Right forelimb (tissue), 1 donor: ENCODE data around the gene DCAF4.
"Not testable (repeated sequence)": the region's sequence is repeated elsewhere in the genome, so short reads cannot be mapped to it uniquely, and the experiment has no call there.

Source experiments
- DNase-seq: peaks from one replicate; pipeline ENCODE4 v3.0.0-alpha.2; 2018

The DCAF4 gene

GRCh38 chr14:72974661-72975060 lies 48.4 kb downstream of the DCAF4 start:
- DNase-seq = no peak

- no peak for DNase-seq
Measured at GRCh38 chr14:72975770-72976169, 49.5 kb downstream of the DCAF4 start.

GRCh38 chr14:72978856-72979255 lies 52.6 kb downstream of the DCAF4 start:
- DNase-seq = no peak

- no peak for DNase-seq
Measured at GRCh38 chr14:72980863-72981262, 54.6 kb downstream of the DCAF4 start.

- no peak for DNase-seq
Measured at GRCh38 chr14:72982146-72982708, 56.0 kb downstream of the DCAF4 start.

GRCh38 chr14:72986214-72986613 lies 60.0 kb downstream of the DCAF4 start:
- no peak for DNase-seq

GRCh38 chr14:72986857-72987256 lies 60.6 kb downstream of the DCAF4 start:
- no peak for DNase-seq

- DNase-seq = no peak
Measured at GRCh38 chr14:72990171-72990570, 63.9 kb downstream of the DCAF4 start.

- no peak for DNase-seq
Measured at GRCh38 chr14:72996916-72997315, 70.7 kb downstream of the DCAF4 start.

GRCh38 chr14:72998252-72998903 lies 72.1 kb downstream of the DCAF4 start:
- DNase-seq = no peak

- DNase-seq = no peak
Measured at GRCh38 chr14:72999316-72999715, 73.1 kb downstream of the DCAF4 start.

- DNase-seq = no peak
Measured at GRCh38 chr14:73000073-73000472, 73.8 kb downstream of the DCAF4 start.

- DNase-seq = no peak
Measured at GRCh38 chr14:73003681-73004080, 77.4 kb downstream of the DCAF4 start.

GRCh38 chr14:73004641-73005040 lies 78.4 kb downstream of the DCAF4 start:
- DNase-seq = not testable (repeated sequence)

GRCh38 chr14:73007835-73008234 lies 81.6 kb downstream of the DCAF4 start:
- no peak for DNase-seq

- DNase-seq = no peak
Measured at GRCh38 chr14:73008501-73008900, 82.2 kb downstream of the DCAF4 start.
